ENCODE data around the gene PPHLN1.
"Not testable (repeated sequence)": the region's sequence is repeated elsewhere in the genome, so short reads cannot be mapped to it uniquely, and the experiment has no call there.

The PPHLN1 gene

DNA sequence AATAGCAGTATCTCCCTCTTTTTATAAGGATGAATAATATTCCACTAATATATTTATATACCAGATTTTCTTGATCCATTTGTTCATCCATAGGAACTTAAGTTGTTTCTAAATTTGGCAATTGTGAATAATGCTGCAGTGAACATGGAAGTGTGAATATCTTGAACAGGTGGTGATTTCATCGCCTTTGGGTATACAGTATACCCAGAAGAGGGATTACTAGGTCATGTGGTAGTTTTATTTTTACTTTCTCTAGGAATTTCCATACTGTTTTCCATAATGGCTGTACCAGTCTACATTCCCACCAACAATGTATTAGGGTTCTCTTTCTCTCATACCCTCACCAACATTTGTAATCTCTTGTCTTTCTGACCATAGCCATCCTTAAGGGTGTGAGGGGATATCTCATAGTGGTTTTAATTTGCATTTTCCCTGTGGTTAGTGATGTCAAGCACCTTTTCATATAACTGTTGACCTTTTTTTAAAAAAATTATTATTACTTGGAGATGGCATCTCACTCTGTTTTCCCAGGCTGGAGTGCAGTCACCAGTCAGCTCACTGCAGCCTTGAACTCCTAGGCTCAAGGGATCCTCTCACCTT is 20.5 kb downstream of the PPHLN1 start:
- Histone ChIP-seq H3K9ac (ENCODE audit: low read length in 2 of 2) (no peak overlapping the region), H3K36me3 (ENCODE audit: control insufficient read depth in 2 of 2, insufficient read depth in 2 of 2, low read length in 2 of 2) (no peaks in the 10 kb centered on the region), H3K4me3 (ENCODE audit: low read length in 2 of 2) (no peak overlapping the region), H3K27ac (ENCODE audit: low read length) (no peak overlapping the region), H3K4me1 (ENCODE audit: control insufficient read depth, insufficient read depth, low read length) (no peaks in the 10 kb centered on the region), H3K27me3 (ENCODE audit: control insufficient read depth in 1 of 2, insufficient read depth in 2 of 2, low read length in 2 of 2) (no peaks in the 10 kb centered on the region), H3K9me3 (ENCODE audit: control insufficient read depth in 2 of 2, low read length in 2 of 2) (no peaks in the 10 kb centered on the region)

DNA sequence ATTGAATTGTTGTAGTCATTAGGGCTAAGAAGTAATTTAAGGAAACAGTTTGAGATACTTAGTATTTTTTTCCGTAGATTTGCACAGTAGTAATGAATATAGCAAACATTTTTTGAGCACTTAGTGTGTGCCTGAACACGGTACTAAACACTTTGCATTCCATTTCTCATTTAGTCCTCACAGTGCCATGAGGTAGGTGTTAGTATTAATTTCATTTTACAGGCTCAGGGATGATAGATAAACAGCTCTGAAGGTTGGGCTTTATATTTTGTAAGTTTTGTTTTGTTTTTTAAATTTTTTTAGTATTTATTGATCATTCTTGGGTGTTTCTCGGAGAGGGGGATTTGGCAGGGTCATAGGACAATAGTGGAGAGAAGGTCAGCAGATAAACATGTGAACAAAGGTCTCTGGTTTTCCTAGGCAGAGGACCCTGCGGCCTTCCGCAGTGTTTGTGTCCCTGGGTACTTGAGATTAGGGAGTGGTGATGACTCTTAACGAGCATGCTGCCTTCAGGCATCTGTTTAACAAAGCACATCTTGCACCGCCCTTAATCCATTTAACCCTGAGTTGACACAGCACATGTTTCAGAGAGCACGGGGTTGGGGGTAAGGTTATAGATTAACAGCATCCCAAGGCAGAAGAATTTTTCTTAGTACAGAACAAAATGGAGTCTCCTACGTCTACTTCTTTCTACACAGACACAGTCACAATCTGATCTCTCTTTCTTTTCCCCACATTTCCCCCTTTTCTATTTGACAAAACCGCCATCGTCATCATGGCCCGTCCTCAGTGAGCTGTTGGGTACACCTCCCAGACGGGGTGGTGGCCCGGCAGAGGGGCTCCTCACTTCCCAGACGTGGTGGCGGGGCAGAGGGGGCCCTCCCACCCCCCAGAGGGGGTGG is 23.4 kb downstream of the PPHLN1 start:
- not testable (repeated sequence) for H3K4me1 ChIP-seq (ENCODE audit: control insufficient read depth, insufficient read depth, low read length); H3K9ac ChIP-seq (ENCODE audit: low read length in 2 of 2); H3K36me3 ChIP-seq (ENCODE audit: control insufficient read depth in 2 of 2, insufficient read depth in 2 of 2, low read length in 2 of 2); H3K4me3 ChIP-seq (ENCODE audit: low read length in 2 of 2); H3K27me3 ChIP-seq (ENCODE audit: control insufficient read depth in 1 of 2, insufficient read depth in 2 of 2, low read length in 2 of 2); H3K9me3 ChIP-seq (ENCODE audit: control insufficient read depth in 2 of 2, low read length in 2 of 2); H3K27ac ChIP-seq (ENCODE audit: low read length)

DNA sequence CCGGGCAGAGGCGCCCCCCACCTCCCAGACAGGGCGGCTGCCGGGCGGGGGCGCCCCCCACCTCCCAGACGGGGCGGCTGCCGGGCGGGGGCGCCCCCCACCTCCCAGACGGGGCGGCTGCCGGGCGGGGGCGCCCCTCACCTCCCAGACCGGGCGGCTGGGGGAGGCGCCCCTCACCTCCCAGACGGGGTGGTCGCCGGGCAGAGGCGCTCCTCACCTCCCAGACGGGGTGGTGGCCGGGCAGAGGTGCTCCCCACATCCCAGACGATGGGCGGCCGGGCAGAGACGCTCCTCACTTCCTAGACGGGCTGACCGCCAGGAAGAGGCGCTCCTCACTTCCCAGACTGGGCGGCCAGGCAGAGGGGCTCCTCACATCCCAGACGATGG is 24.0 kb downstream of the PPHLN1 start:
- not testable (repeated sequence) for H3K36me3 ChIP-seq (ENCODE audit: control insufficient read depth in 2 of 2, insufficient read depth in 2 of 2, low read length in 2 of 2); H3K4me3 ChIP-seq (ENCODE audit: low read length in 2 of 2); H3K27ac ChIP-seq (ENCODE audit: low read length); H3K27me3 ChIP-seq (ENCODE audit: control insufficient read depth in 1 of 2, insufficient read depth in 2 of 2, low read length in 2 of 2); H3K9ac ChIP-seq (ENCODE audit: low read length in 2 of 2); H3K4me1 ChIP-seq (ENCODE audit: control insufficient read depth, insufficient read depth, low read length); H3K9me3 ChIP-seq (ENCODE audit: control insufficient read depth in 2 of 2, low read length in 2 of 2)

DNA sequence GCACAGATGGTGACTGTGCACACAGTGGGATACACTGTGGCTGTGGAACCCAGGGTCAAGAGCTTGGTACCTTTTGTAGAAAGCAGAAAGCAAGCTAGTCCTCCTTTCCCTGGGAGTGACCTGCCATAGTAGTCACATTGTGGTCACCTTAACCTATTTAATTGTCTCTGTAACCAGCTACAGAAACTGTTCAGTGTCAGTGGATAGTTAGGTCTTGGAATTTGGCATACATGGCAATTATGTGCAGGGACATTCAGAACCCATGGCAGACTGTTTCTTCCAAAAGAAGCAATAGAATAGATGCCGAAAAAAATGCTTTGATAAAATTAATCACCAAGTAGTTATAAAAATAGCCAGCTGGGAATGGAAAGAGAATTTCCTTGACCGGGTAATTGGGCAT is 30.4 kb downstream of the PPHLN1 start:
- Histone ChIP-seq H3K27me3 (ENCODE audit: control insufficient read depth in 1 of 2, insufficient read depth in 2 of 2, low read length in 2 of 2) (no peaks in the 10 kb centered on the region), H3K4me3 (ENCODE audit: low read length in 2 of 2) (no peak overlapping the region), H3K36me3 (ENCODE audit: control insufficient read depth in 2 of 2, insufficient read depth in 2 of 2, low read length in 2 of 2) (peaks cover 0 to 4% of the 10 kb centered on the region in 2 donors), H3K27ac (ENCODE audit: low read length) (no peak overlapping the region), H3K9me3 (ENCODE audit: control insufficient read depth in 2 of 2, low read length in 2 of 2) (no peaks in the 10 kb centered on the region), H3K9ac (ENCODE audit: low read length in 2 of 2) (no peak overlapping the region), H3K4me1 (ENCODE audit: control insufficient read depth, insufficient read depth, low read length) (no peaks in the 10 kb centered on the region)

DNA sequence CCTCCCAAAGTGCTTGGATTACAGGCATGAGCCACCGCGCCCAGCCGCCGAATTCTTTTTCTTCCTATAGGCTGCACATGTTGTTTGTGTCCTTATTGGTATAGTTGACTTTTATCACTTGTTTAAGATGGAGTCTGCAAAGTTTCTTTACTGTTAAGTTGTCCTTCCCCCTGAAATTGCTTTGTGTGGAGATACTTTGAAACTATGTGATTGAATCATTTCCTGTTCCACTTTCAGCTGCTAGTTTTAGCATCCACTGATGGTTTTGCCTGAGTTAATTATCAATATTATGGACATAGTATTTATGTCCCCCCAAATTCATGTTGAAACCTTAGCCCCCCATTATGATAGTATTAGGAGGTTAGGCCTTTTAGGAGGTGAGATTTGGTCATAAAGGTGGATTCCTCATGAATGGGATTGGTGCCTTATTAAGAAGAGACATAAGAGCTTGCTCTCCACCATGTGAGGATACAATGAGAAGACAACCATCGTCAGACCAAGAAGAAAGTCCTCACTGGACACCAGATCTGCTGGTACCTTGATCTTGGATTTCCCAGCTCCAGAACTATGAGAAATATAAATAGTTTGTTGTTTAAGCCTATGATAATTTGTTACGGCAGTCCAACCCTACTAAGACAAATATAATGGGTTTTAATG is 34.9 kb downstream of the PPHLN1 start:
- peaks cover 0 to 4% of the 10 kb centered on the region in 2 donors for H3K36me3 ChIP-seq (ENCODE audit: control insufficient read depth in 2 of 2, insufficient read depth in 2 of 2, low read length in 2 of 2)
- no peaks in the 10 kb centered on the region for H3K4me1 ChIP-seq (ENCODE audit: control insufficient read depth, insufficient read depth, low read length)
- no peak overlapping the region for H3K9ac ChIP-seq (ENCODE audit: low read length in 2 of 2)
- no peak overlapping the region for H3K27ac ChIP-seq (ENCODE audit: low read length)
- H3K9me3 ChIP-seq (ENCODE audit: control insufficient read depth in 2 of 2, low read length in 2 of 2): no peaks in the 10 kb centered on the region
- no peak overlapping the region for H3K4me3 ChIP-seq (ENCODE audit: low read length in 2 of 2)
- H3K27me3 ChIP-seq (ENCODE audit: control insufficient read depth in 1 of 2, insufficient read depth in 2 of 2, low read length in 2 of 2): no peaks in the 10 kb centered on the region

DNA sequence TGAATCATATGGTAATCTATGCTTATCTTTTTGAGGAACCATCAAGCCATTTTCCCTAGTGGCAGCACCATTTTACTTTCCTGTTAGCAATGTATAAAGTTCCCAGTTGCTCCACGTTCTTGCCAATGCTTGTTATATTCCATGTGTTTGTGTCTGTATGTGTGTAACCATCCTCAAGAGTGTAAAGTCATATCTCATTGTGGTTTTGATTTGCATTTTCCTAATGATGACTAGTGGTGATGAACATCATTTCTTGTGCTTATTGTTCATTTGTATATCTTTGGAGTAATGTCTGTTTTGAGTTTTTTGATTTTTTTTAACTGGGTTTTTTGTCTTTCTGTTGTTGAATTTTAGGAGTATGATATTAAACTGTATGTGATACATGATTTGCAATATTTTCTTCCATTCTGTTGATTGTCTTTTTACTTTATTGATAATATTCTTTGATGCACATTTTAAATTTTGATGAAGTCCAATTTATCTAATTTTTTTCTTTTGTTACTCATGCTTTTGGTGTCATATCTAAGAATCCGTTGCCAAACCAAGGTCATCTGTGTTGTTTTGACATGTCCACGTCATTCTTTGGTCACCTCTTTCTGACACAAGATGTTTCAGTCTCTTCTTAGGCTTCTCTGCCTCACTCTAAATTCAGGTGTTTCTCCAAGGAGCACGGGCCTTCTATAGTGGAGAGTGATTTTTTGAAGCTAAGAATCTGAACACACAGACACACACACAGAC is 36.1 kb downstream of the PPHLN1 start:
- Histone ChIP-seq H3K27me3 (ENCODE audit: control insufficient read depth in 1 of 2, insufficient read depth in 2 of 2, low read length in 2 of 2) (no peaks in the 10 kb centered on the region), H3K36me3 (ENCODE audit: control insufficient read depth in 2 of 2, insufficient read depth in 2 of 2, low read length in 2 of 2) (no peaks in the 10 kb centered on the region), H3K27ac (ENCODE audit: low read length) (no peak overlapping the region), H3K4me3 (ENCODE audit: low read length in 2 of 2) (no peak overlapping the region), H3K4me1 (ENCODE audit: control insufficient read depth, insufficient read depth, low read length) (no peaks in the 10 kb centered on the region), H3K9ac (ENCODE audit: low read length in 2 of 2) (no peak overlapping the region), H3K9me3 (ENCODE audit: control insufficient read depth in 2 of 2, low read length in 2 of 2) (no peaks in the 10 kb centered on the region)

DNA sequence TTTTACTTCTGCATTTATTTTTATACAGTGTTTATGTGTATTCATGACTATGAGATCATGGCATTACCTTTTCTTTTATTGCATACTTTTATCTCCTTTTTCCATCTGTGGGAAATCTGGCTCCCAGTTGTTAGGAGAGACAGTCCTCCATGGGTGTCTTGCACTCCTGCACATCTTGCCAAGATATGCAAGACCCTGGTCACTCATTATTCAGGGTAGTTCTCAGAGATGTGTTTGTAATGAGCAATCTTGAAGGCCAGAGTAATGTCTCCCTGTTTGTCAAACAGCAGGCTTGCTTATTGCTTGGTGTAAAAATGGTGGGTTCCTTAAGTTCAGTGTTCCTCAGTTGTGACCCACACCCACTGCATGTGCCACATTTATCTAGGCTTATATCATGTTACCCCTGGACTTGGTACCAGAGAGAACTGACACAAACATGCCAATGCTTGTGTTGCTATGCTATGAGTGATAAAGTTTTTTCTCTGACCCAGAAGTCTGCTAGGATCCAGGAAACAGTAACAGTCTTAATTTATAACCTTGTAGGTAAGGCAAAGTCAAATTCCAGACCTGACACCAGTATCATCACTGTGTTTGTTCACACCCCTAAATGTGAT is 36.8 kb downstream of the PPHLN1 start:
- no peaks in the 10 kb centered on the region for H3K27me3 ChIP-seq (ENCODE audit: control insufficient read depth in 1 of 2, insufficient read depth in 2 of 2, low read length in 2 of 2)
- H3K4me1 ChIP-seq (ENCODE audit: control insufficient read depth, insufficient read depth, low read length): no peaks in the 10 kb centered on the region
- H3K9ac ChIP-seq (ENCODE audit: low read length in 2 of 2): no peak overlapping the region
- H3K4me3 ChIP-seq (ENCODE audit: low read length in 2 of 2): no peak overlapping the region
- no peaks in the 10 kb centered on the region for H3K36me3 ChIP-seq (ENCODE audit: control insufficient read depth in 2 of 2, insufficient read depth in 2 of 2, low read length in 2 of 2)
- no peak overlapping the region for H3K27ac ChIP-seq (ENCODE audit: low read length)
- H3K9me3 ChIP-seq (ENCODE audit: control insufficient read depth in 2 of 2, low read length in 2 of 2): no peaks in the 10 kb centered on the region

DNA sequence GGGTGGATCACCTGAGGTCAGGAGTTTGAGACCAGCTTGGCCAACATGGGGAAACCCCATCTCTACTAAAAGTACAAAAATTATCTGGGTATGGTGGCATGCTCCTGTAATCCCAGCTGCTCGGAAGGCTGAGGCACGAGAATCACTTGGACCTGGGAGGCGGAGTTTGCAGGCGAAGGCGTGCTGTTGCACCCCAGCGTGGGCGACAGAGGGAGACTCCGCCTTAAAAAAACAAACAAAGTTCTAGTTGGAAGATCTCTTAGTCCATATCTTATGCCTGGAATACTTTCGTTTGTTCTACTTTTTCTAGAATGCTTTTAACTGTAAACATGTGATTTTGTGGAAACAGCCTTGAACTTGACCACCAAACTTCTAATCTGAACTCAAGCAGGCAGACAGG is 38.7 kb downstream of the PPHLN1 start:
- Histone ChIP-seq H3K9me3 (ENCODE audit: control insufficient read depth in 2 of 2, low read length in 2 of 2) (no peaks in the 10 kb centered on the region), H3K4me1 (ENCODE audit: control insufficient read depth, insufficient read depth, low read length) (no peaks in the 10 kb centered on the region), H3K9ac (ENCODE audit: low read length in 2 of 2) (no peak overlapping the region), H3K36me3 (ENCODE audit: control insufficient read depth in 2 of 2, insufficient read depth in 2 of 2, low read length in 2 of 2) (no peaks in the 10 kb centered on the region), H3K27me3 (ENCODE audit: control insufficient read depth in 1 of 2, insufficient read depth in 2 of 2, low read length in 2 of 2) (no peaks in the 10 kb centered on the region), H3K27ac (ENCODE audit: low read length) (no peak overlapping the region), H3K4me3 (ENCODE audit: low read length in 2 of 2) (no peak overlapping the region)

DNA sequence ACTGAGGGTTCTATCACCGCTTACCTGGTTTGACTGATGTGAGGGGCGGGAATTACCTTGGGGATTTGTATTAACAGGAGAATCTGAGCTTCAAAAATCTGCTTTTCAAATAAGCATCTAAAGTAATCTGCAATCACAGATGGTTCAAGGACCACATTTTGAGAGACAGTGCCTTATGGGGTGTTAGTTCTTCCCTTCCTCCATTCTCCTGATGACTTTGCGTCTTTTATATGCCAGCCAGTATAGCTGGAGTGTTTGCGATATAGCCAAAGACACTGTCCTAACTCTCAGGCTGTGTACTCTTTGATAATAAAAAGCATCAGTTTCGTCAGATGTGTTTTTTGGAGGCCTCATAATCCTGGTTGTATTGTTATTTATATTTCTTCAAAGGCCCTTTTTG is 39.5 kb downstream of the PPHLN1 start:
- Histone ChIP-seq H3K4me3 (ENCODE audit: low read length in 2 of 2) (no peak overlapping the region), H3K27me3 (ENCODE audit: control insufficient read depth in 1 of 2, insufficient read depth in 2 of 2, low read length in 2 of 2) (no peaks in the 10 kb centered on the region), H3K27ac (ENCODE audit: low read length) (no peak overlapping the region), H3K9me3 (ENCODE audit: control insufficient read depth in 2 of 2, low read length in 2 of 2) (no peaks in the 10 kb centered on the region), H3K9ac (ENCODE audit: low read length in 2 of 2) (no peak overlapping the region), H3K36me3 (ENCODE audit: control insufficient read depth in 2 of 2, insufficient read depth in 2 of 2, low read length in 2 of 2) (no peaks in the 10 kb centered on the region), H3K4me1 (ENCODE audit: control insufficient read depth, insufficient read depth, low read length) (no peaks in the 10 kb centered on the region)

DNA sequence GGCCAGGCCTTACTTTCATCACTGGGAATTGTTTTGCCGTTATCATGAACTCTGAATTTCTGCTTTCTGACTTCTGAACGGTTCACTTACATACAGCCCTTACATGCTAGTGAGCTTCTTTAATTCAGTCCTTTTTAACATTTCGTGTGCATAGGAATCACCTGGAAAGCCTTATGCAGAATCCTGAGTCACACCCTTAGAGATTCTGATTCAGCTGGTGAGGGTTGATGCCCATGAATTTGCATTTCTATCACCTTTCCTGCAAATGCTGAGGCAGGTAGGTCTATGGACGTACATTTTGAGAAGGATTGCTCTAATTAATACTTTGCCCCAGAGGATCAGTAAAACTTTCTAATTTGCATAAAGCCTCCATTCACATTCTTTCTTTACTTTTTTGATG is 44.0 kb downstream of the PPHLN1 start:
- no peak overlapping the region for H3K9ac ChIP-seq (ENCODE audit: low read length in 2 of 2)
- H3K27me3 ChIP-seq (ENCODE audit: control insufficient read depth in 1 of 2, insufficient read depth in 2 of 2, low read length in 2 of 2): no peaks in the 10 kb centered on the region
- H3K9me3 ChIP-seq (ENCODE audit: control insufficient read depth in 2 of 2, low read length in 2 of 2): no peaks in the 10 kb centered on the region
- no peak overlapping the region for H3K27ac ChIP-seq (ENCODE audit: low read length)
- H3K36me3 ChIP-seq (ENCODE audit: control insufficient read depth in 2 of 2, insufficient read depth in 2 of 2, low read length in 2 of 2): no peaks in the 10 kb centered on the region
- H3K4me1 ChIP-seq (ENCODE audit: control insufficient read depth, insufficient read depth, low read length): no peaks in the 10 kb centered on the region
- H3K4me3 ChIP-seq (ENCODE audit: low read length in 2 of 2): no peak overlapping the region
